Measurements from ENCODE around the gene PRKAR1B. TPM values are rescaled to one million over a fixed set of nuclear protein-coding genes. Genes with fewer than 3 reads are reported as not detected.

The PRKAR1B gene
- total RNA-seq, 1 experiment from 2014 or later, result 43.3 TPM

DNA sequence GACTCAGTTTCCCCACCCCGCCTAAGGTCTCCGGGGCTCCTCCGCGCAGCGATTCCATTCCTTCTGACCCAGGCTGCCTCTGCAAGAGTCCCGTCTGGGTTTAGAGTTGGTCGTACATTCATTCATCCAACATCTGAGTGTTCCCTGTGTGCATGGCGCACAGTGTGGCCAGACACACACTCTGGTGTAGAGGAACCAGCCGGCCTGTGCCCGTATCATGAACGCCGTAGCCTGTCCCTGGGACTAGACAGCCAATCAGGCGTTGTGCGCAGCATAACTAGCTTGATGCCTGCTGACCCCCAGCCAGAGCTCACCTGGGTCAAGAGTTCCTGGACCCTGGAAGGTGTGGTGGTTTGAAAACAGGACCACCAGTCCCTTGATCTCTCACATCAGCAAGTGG, 186.5 kb downstream of the PRKAR1B start:
- Mint-ChIP-seq H3K4me1 (peaks cover 10 to 16% of the 10 kb centered on the region in 2 experiments), H3K27me3 (ENCODE audit: low read depth) (peaks cover 6% of the 10 kb centered on the region), H3K27ac (no peak overlapping the region), H3K4me3 (no peak overlapping the region), H3K36me3 (ENCODE audit: insufficient read depth in 1 of 3, low read depth in 3 of 3) (no peaks in the 10 kb centered on the region; a peak in 1 of 7 replicates), H3K9me3 (no peaks in the 10 kb centered on the region)
- no CpG with 5 or more reads among the region's 14 CpGs for WGBS (ENCODE audit: extremely low coverage, insufficient read length, low lambda C conversion rate)
- Histone ChIP-seq H2BK15ac (ENCODE audit: low read depth, low read length) (no peak overlapping the region), H4K8ac (replicated peaks; ENCODE audit: insufficient read length, low read depth, low read length) (no peak overlapping the region), H3K9ac (ENCODE audit: extremely low read depth, insufficient read length, low read length) (no peak overlapping the region), H3K4ac (ENCODE audit: low read depth, low read length) (no peak overlapping the region), H4K5ac (ENCODE audit: insufficient read length, low read depth, low read length) (no peak overlapping the region), H3K27ac (ENCODE audit: insufficient read length, low read depth, low read length) (no peak overlapping the region), H4K20me1 (ENCODE audit: control insufficient read depth, insufficient read depth, insufficient read length) (no peaks in the 10 kb centered on the region), H2AK5ac (ENCODE audit: insufficient read length, low read length) (no peak overlapping the region), H3K4me1 (ENCODE audit: insufficient read depth, low read length) (no peaks in the 10 kb centered on the region), H3K23me2 (ENCODE audit: insufficient read length, low read depth, low read length, poor library complexity, severe bottlenecking) (no peaks in the 10 kb centered on the region), H3K79me1 (ENCODE audit: insufficient read depth, low read depth, low read length, poor library complexity, severe bottlenecking) (no peaks in the 10 kb centered on the region), H3K56ac (ENCODE audit: insufficient read length, low read depth, low read length) (no peak overlapping the region), H3K27me3 (ENCODE audit: insufficient read depth, low read length) (no peaks in the 10 kb centered on the region), H3K4me2 (ENCODE audit: insufficient read depth, insufficient read length, low read length) (no peak overlapping the region), H2BK5ac (ENCODE audit: insufficient read length, low read length) (no peak overlapping the region), H3K9me3 (ENCODE audit: control insufficient read depth, low read depth, low read length) (no peaks in the 10 kb centered on the region), H3K14ac (ENCODE audit: insufficient read depth, low read length) (no peak overlapping the region), H2BK120ac (ENCODE audit: low read depth, low read length, poor library complexity, severe bottlenecking) (no peak overlapping the region), H4K91ac (ENCODE audit: insufficient read length, low read depth, low read length) (no peak overlapping the region), H2AFZ (ENCODE audit: low read length) (no peak overlapping the region), H3T11ph (ENCODE audit: low read length) (no peak overlapping the region), H3K18ac (ENCODE audit: insufficient read length, low read depth, low read length) (no peak overlapping the region), H3K79me2 (ENCODE audit: insufficient read depth, low read length) (no peaks in the 10 kb centered on the region), H2BK12ac (ENCODE audit: insufficient read length, low read depth, low read length) (no peak overlapping the region), H2BK20ac (ENCODE audit: low read depth, low read length, poor library complexity, severe bottlenecking) (no peak overlapping the region), H3K23ac (ENCODE audit: insufficient read length, low read depth, low read length) (no peak overlapping the region)
- no peak for DNase-seq
- TF ChIP-seq CTCF (conservative IDR thresholded peaks at IDR 0.05), result no peak
